Kidney (tissue), 14 donors: ENCODE results near the gene OR11A1. TPM values are rescaled to one million over a fixed set of nuclear protein-coding genes. Genes with fewer than 3 reads are reported as not detected.

Experiments used
- DNase-seq, 5 donors: peaks; one replicate each; pipeline ENCODE4 v3.0.0-alpha.2; 2013 to 2020
- FAIRE-seq: peaks from 2 replicates; lab custom pipeline; 2012; peaks lifted over from hg19 to GRCh38; lab: Jason Lieb, UNC
- H3K27ac ChIP-seq, 2 donors: one replicate each; pipeline ENCODE4 v1.7.0; 2013; ENCODE audit warnings: low read depth in 2 of 2, low read length in 2 of 2, inconsistent platforms in 1 of 2
- H3K27me3 ChIP-seq: one replicate; pipeline ENCODE4 v1.7.1; 2013; ENCODE audit warnings: low read length, inconsistent platforms; ENCODE audit not compliant: control insufficient read depth, insufficient read depth
- H3K36me3 ChIP-seq, 3 donors: one replicate each; pipeline versions ENCODE4 v1.7.0 to v1.7.1; 2013; ENCODE audit warnings: low read length in 3 of 3, control low read depth in 1 of 3, inconsistent platforms in 1 of 3; ENCODE audit not compliant: insufficient read depth in 3 of 3, control insufficient read depth in 2 of 3
- H3K4me1 ChIP-seq, 3 donors: one replicate each; pipeline versions ENCODE4 v1.7.0 to v1.7.1; 2013; ENCODE audit warnings: low read length in 3 of 3, inconsistent platforms in 1 of 3, low read depth in 1 of 3; ENCODE audit not compliant: control insufficient read depth in 2 of 3, insufficient read depth in 2 of 3
- H3K4me3 ChIP-seq, 3 donors: one replicate each; pipeline versions ENCODE4 v1.7.0 to v1.8.1; 2013; ENCODE audit warnings: low read length in 3 of 3, control low read depth in 1 of 3, inconsistent platforms in 1 of 3
- H3K9ac ChIP-seq, 3 donors: one replicate each; pipeline versions ENCODE4 v1.7.0 to v1.7.1; 2013; ENCODE audit warnings: low read length in 3 of 3, control low read depth in 1 of 3, inconsistent platforms in 1 of 3
- H3K9me3 ChIP-seq, 3 donors: one replicate each; pipeline versions ENCODE4 v1.7.0 to v1.7.1; 2013; ENCODE audit warnings: low read length in 3 of 3, control low read depth in 1 of 3, inconsistent platforms in 1 of 3; ENCODE audit not compliant: control insufficient read depth in 2 of 3, insufficient read depth in 1 of 3
- CTCF ChIP-seq: IDR thresholded peaks from 3 replicates; pipeline ENCODE4 v1.5.1; 2012; ENCODE audit warnings: mild to moderate bottlenecking, moderate library complexity, borderline replicate concordance; ENCODE audit not compliant: insufficient read depth; ENCODE audit errors: extremely low read depth
- intact Hi-C: fragments of 100-400 bp; cut with DNase I; formaldehyde crosslinking; loops from one replicate; pipeline ENCODE4 v1.11.1; 2022
- polyA plus RNA-seq: library from polyadenylated mRNA; stranded (reverse); fragments of 350-450 nt; fragmentation: Illumina TruSeq; extraction: RNeasy Lipid Tissue Mini Kit (QIAGEN cat#74804); gene quantifications from one replicate; pipeline ENCODE4 v1.2.3, GENCODE V29; 2014; ENCODE audit warnings: low read depth, low replicate concordance; ENCODE audit not compliant: insufficient read depth
- total RNA-seq: library from RNA; stranded (reverse); fragmentation: NEBNext Ultra II Directional; extraction: Animal tissue kit (Norgen Biotek cat#: 25700); gene quantifications from one replicate; pipeline ENCODE4 v1.2.1, GENCODE V29; 2021
- donor health status: control.
- donor health status: control.
- donor health status: control.
- donor health status: control.
- donor health status: control.
- donor health status: DM: yes; HTN: yes; CAD: no.
- donor health status: Normal renal cell carcinoma (clear cell type).

OR11A1 gene
- total and polyA plus RNA-seq, 2 donors from 2014 or later: not detected

DNA sequence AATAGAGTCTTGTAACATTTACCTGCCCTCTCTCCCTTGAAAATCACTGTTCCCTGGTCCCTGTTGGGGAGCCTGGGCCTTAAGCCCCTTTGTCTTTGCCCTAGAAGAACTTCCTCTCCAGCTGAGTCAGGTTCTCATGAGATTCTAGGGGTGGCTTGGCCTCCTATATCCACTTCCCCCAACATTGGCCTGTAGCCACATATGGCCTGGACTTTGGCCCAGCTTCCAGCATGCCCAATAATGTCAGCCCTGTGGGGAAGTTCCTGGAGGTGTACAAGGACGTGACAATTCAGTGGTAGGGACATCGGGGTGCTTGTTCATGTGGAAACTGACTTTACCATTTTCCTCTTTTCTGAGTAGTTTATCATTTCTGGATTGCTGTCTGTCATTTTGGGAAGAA, 48.1 kb upstream of the OR11A1 start:
- Histone ChIP-seq H3K9ac (no peak overlapping the region), H3K4me1 (no peaks in the 10 kb centered on the region), H3K27me3 (no peaks in the 10 kb centered on the region), H3K9me3 (no peaks in the 10 kb centered on the region), H3K27ac (no peak overlapping the region), H3K36me3 (no peaks in the 10 kb centered on the region), H3K4me3 (no peak overlapping the region)
- no peak for DNase-seq
- intact Hi-C loops: no loop called here
- no peak for FAIRE-seq
- no peak for TF ChIP-seq CTCF

DNA sequence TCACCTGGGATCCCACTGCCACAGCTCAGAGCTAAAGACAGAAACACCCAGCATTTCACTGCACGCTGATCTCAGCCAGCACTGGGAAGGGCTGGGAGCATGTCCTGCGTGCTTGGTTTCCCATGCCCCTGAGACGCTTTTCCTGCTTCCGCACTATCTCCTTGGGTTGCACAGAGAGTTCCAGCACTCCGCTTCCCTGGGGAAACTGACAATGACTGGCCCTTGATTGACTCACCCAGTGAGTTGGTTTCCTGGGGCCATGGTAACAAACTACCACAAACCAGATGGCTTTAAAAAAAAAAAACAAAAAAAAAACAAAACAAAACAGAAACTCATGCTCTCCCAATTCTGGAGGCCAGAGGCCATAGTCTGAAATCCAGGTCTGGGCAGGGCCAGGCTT, 45.7 kb upstream of the OR11A1 start:
- no peak for DNase-seq
- FAIRE-seq: no peak
- no peak overlapping the region for H3K4me3 ChIP-seq
- no peak for TF ChIP-seq CTCF
- H3K27ac ChIP-seq: no peak overlapping the region
- intact Hi-C loops: no loop called here
- H3K27me3 ChIP-seq: no peaks in the 10 kb centered on the region
- no peaks in the 10 kb centered on the region for H3K36me3 ChIP-seq
- no peaks in the 10 kb centered on the region for H3K4me1 ChIP-seq
- no peak overlapping the region for H3K9ac ChIP-seq
- H3K9me3 ChIP-seq: no peaks in the 10 kb centered on the region

DNA sequence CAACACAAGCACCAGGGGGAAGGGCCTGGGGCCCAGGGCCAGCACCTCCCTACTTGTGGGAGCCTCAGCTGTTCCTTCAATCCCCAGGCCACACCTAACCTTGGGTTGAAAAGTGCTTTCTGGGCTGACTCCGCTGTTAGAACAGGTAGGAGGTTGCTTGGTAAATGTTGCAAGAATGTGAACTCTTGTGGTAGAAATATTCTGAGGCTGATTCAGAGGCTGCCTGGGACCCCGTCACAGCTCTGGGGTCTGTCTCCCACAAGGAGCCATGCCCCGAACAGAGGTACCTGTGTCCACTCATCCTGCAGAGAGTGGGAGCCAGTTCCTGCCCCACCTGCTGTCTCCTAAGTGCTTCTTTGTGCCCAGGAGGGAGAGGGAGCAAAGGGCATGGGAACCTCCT, 45.3 kb upstream of the OR11A1 start:
- Histone ChIP-seq H3K4me3 (no peak overlapping the region), H3K4me1 (no peaks in the 10 kb centered on the region), H3K27me3 (no peaks in the 10 kb centered on the region), H3K9ac (no peak overlapping the region), H3K9me3 (no peaks in the 10 kb centered on the region), H3K36me3 (no peaks in the 10 kb centered on the region), H3K27ac (no peak overlapping the region)
- DNase-seq (no peak), FAIRE-seq (no peak)
- intact Hi-C loops: no loop called here
- no peak for TF ChIP-seq CTCF

DNA sequence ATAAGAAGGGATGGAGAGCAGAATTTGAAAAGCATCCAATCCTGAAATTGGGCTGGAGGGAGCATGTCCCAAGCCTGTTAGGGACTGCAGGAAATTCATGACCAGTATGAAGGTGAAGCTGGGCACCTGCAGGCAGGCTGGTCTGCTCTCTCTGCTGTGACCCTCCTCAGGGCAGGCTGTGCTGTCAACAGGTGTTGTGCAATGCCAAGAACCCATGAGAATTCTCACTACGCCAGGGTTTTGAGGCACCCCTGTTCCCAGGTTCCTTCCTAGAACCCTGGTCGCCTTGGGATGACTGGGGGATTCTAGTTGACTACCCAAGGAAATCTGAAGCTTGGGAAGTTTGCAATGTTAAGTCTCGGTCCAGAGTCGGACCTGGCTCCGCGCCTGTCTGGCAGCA, 44.2 kb upstream of the OR11A1 start:
- FAIRE-seq: no peak
- Histone ChIP-seq H3K4me3 (no peak overlapping the region), H3K36me3 (no peaks in the 10 kb centered on the region), H3K4me1 (no peaks in the 10 kb centered on the region), H3K9me3 (no peaks in the 10 kb centered on the region), H3K27ac (no peak overlapping the region), H3K9ac (no peak overlapping the region), H3K27me3 (no peaks in the 10 kb centered on the region)
- TF ChIP-seq CTCF: no peak
- DNase-seq: no peak
- intact Hi-C loops: no loop called here
